Breast epithelium (tissue), 4 donors: Measurements from ENCODE around the gene MBOAT7. TPM values are rescaled to one million over a fixed set of nuclear protein-coding genes. Genes with fewer than 3 reads are reported as not detected.

Experiments
- DNase-seq, 2 donors: peaks; one replicate each; pipeline ENCODE4 v3.0.0-alpha.2; 2019; ENCODE audit warnings: low spot score in 2 of 2
- H3K27ac ChIP-seq, 2 donors: fragments of 200-600 bp; sonication (generic) in 1 of 2; one replicate each; pipeline ENCODE4 v1.5.1; 2016 to 2019; ENCODE audit warnings: mild to moderate bottlenecking in 1 of 2
- H3K27me3 ChIP-seq, 2 donors: fragments of 200-600 bp; sonication (generic) in 1 of 2; one replicate each; pipeline versions ENCODE4 v1.5.1 to v1.6.0; 2017 to 2019; ENCODE audit warnings: control low read depth in 1 of 2, mild to moderate bottlenecking in 1 of 2
- H3K36me3 ChIP-seq: fragments of 200-600 bp; one replicate; pipeline ENCODE4 v1.5.1; 2019
- H3K4me1 ChIP-seq, 2 donors: fragments of 200-600 bp; sonication (generic); one replicate each; pipeline ENCODE4 v1.5.1; 2016 to 2019; ENCODE audit warnings: control low read depth in 1 of 2
- H3K4me3 ChIP-seq, 3 donors: fragments of 200-600 bp; sonication (generic); 1 replicate in 2 of 3; 2 replicates in 1 of 3; pipeline ENCODE4 v1.5.1; 2016 to 2019; ENCODE audit warnings: mild to moderate bottlenecking in 3 of 3, moderate library complexity in 2 of 3
- H3K9me3 ChIP-seq, 2 donors: fragments of 200-600 bp; sonication (generic) in 1 of 2; one replicate each; pipeline ENCODE4 v1.5.1; 2016 to 2019; ENCODE audit warnings: control low read depth in 1 of 2
- CTCF ChIP-seq, 3 donors: fragments of 450-650 bp; IDR thresholded peaks; one replicate each; pipeline ENCODE4 v1.5.1; 2016 to 2017; ENCODE audit warnings: antibody characterized with exemption in 3 of 3, mild to moderate bottlenecking in 3 of 3, moderate library complexity in 3 of 3
- POLR2A ChIP-seq: fragments of 450-650 bp; IDR thresholded peaks from one replicate; pipeline ENCODE4 v1.6.1; 2016; ENCODE audit warnings: antibody characterized with exemption, mild to moderate bottlenecking, moderate library complexity
- POLR2AphosphoS5 ChIP-seq, 3 donors: sonication (generic); formaldehyde crosslinking; IDR thresholded peaks; one replicate each; pipeline ENCODE4 v1.6.1; 2017; ENCODE audit warnings: antibody characterized with exemption in 3 of 3
- intact Hi-C: fragments of 100-400 bp; cut with DNase I; formaldehyde crosslinking; loops from one replicate; pipeline ENCODE4 v1.15.1; 2023; ENCODE audit warnings: low total_unique reads
- total RNA-seq, 3 donors: library from RNA; depleted of rRNA; stranded (reverse); fragments of >200 nt; gene quantifications; one replicate each; pipeline ENCODE4 v1.1.0, GENCODE V29; 2016

MBOAT7 gene
- total RNA-seq, 3 donors from 2014 or later, result 16.5 to 37.3 (median 24.6) TPM

GRCh38 chr19:54164369-54165068, 24.9 kb downstream of the MBOAT7 start:
- Histone ChIP-seq H3K27me3 (no peaks in the 10 kb centered on the region), H3K36me3 (no peaks in the 10 kb centered on the region), H3K4me3 (peak overlapping the region in 1 of 3 donors; percentile 37), H3K4me1 (peaks cover 0 to 7% of the 10 kb centered on the region in 2 donors), H3K9me3 (no peaks in the 10 kb centered on the region), H3K27ac (no peak overlapping the region)
- TF ChIP-seq POLR2A (no peak), POLR2AphosphoS5 (IDR thresholded peaks at IDR 0.05) (no peak), CTCF (IDR thresholded peaks at IDR 0.05) (no peak)
- DNase-seq, result no peak
- intact Hi-C loops, result no loop called here

- intact Hi-C loops, result no loop called here
- peak overlapping the region; percentile 32 to 54 (median 52) for H3K4me3 ChIP-seq
- no peak for TF ChIP-seq POLR2AphosphoS5 (IDR thresholded peaks at IDR 0.05)
- no peak for TF ChIP-seq CTCF (IDR thresholded peaks at IDR 0.05)
- TF ChIP-seq POLR2A, result no peak
Observed at GRCh38 chr19:54162884-54163283, 26.5 kb downstream of the MBOAT7 start.

GRCh38 chr19:54162241-54162805, 27.1 kb downstream of the MBOAT7 start:
- H3K4me3 ChIP-seq, result peak overlapping the region; percentile 32 to 54 (median 52)
- no peak for TF ChIP-seq CTCF (IDR thresholded peaks at IDR 0.05)
- peak in 1 of 3 donors; percentile 39 for TF ChIP-seq POLR2AphosphoS5 (IDR thresholded peaks at IDR 0.05)
- no peak for TF ChIP-seq POLR2A
- H3K27ac ChIP-seq, result peak overlapping the region; percentile 40 to 55
- no peaks in the 10 kb centered on the region for H3K27me3 ChIP-seq
- no peaks in the 10 kb centered on the region for H3K9me3 ChIP-seq
- no peaks in the 10 kb centered on the region for H3K36me3 ChIP-seq
- peak; percentile 84 to 87 for DNase-seq
- peaks cover 0 to 7% of the 10 kb centered on the region in 2 donors for H3K4me1 ChIP-seq
- intact Hi-C loops, result no loop called here

More at GRCh38 chr19:54162884-54163283, 26.5 kb downstream of the MBOAT7 start:
- Histone ChIP-seq H3K36me3 (no peaks in the 10 kb centered on the region), H3K9me3 (no peaks in the 10 kb centered on the region), H3K27ac (peak overlapping the region; percentile 40 to 55), H3K4me1 (peaks cover 0 to 7% of the 10 kb centered on the region in 2 donors), H3K27me3 (no peaks in the 10 kb centered on the region)
- DNase-seq, result no peak

GRCh38 chr19:54160854-54161253, 28.5 kb downstream of the MBOAT7 start:
- H3K27me3 ChIP-seq, result no peaks in the 10 kb centered on the region
- TF ChIP-seq POLR2A, result no peak
- TF ChIP-seq CTCF (IDR thresholded peaks at IDR 0.05), result no peak
- no peak for TF ChIP-seq POLR2AphosphoS5 (IDR thresholded peaks at IDR 0.05)
- no peak for DNase-seq
- H3K4me1 ChIP-seq, result peaks cover 0 to 7% of the 10 kb centered on the region in 2 donors
- no peaks in the 10 kb centered on the region for H3K9me3 ChIP-seq
- H3K36me3 ChIP-seq, result no peaks in the 10 kb centered on the region
- H3K27ac ChIP-seq, result peak overlapping the region; percentile 92
- intact Hi-C loops, result no loop called here
- H3K4me3 ChIP-seq, result peak overlapping the region; percentile 65 to 78 (median 69)

GRCh38 chr19:54160182-54160811, 29.1 kb downstream of the MBOAT7 start:
- intact Hi-C loops, result no loop called here
- H3K4me1 ChIP-seq, result peaks cover 0 to 7% of the 10 kb centered on the region in 2 donors
- peak overlapping the region; percentile 92 for H3K27ac ChIP-seq
- peak overlapping the region; percentile 65 to 78 (median 69) for H3K4me3 ChIP-seq
- H3K27me3 ChIP-seq, result no peaks in the 10 kb centered on the region
- TF ChIP-seq POLR2A (no peak), CTCF (IDR thresholded peaks at IDR 0.05) (no peak)
- H3K9me3 ChIP-seq, result no peaks in the 10 kb centered on the region
- DNase-seq, result no peak
- H3K36me3 ChIP-seq, result no peaks in the 10 kb centered on the region
